Activated naive CD4-positive, alpha-beta T cell treated with Interleukin-2 at 50 U/mL for 16 hours (primary cell): ENCODE data around the gene INPP5A.
"Not testable (repeated sequence)": the region's sequence is repeated elsewhere in the genome, so short reads cannot be mapped to it uniquely, and the experiment has no call there.

Experiments used
- DNase-seq: peaks from one replicate; pipeline ENCODE4 v3.0.0-alpha.2; 2020

The INPP5A gene

DNA sequence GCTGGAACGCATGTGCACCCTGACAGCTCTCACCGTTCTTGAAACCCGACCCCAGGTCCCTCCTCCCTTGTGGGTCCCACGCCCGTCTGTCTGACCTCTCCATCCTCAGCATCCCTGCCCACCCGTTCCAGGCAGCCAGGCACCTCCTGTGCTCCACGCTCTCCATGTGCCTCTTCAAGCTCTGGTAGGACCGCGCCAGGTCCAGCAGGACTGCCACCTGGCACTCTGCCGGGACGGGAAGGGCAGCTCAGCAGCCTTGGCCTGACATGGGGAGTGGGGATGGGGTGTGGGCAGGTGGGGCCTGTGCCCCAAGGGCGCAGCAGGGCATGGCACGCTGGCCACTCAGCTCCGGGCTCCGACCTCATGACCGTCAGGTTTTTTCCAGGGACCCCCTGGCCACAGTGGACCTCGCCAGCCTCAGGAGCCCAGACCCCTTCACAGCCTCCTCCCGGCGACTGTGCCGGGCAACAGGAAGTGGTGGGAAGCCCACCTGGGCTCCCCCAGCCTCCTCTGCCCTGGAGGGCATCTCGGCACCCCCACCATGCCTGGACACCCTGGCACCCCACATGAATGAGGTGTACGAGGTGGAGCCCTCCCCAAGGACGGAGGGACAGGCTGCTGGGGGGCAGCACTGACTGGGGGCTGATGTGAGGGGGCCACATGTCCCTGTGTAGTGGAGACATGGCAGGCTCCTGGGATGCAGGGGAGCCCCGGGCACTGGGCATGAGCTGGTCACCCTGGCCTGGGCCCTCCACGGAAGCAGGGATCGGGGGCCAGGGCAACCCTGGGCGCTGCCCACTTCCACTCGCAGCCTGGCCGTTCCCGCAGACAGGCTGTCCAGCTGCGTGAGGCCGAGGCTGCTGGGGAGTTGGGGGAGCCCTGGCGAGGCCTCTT lies 273.5 kb downstream of the INPP5A start:
- DNase-seq: no peak

DNA sequence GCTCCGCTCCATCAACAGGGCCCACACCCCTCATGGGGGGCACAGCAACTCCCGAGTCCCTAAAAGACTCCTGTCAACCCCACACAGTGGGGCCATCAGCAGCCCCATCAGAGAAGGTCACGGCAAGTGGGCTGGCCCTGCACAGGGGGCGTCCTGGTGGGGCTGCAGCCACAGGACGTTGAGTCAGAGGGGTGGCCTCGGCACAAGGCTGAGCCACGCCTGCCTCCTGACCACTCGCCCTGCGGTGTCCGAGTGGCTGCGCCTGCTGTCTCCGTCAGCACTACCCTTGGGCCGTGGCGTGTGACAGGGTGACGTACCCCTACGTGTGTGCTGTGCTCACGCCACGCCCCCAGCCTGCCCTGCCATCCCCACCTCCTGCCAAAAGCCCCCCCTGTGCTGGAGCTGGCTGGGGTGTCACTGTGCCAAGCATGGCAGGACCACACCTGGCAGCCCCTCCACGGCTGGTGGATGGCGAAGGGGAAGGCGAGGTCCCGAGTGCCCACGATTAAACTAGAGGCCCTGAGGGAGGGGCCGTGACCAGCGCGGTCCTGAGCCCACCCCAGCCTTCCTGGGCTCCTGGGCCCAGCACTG lies 274.4 kb downstream of the INPP5A start:
- no peak for DNase-seq

DNA sequence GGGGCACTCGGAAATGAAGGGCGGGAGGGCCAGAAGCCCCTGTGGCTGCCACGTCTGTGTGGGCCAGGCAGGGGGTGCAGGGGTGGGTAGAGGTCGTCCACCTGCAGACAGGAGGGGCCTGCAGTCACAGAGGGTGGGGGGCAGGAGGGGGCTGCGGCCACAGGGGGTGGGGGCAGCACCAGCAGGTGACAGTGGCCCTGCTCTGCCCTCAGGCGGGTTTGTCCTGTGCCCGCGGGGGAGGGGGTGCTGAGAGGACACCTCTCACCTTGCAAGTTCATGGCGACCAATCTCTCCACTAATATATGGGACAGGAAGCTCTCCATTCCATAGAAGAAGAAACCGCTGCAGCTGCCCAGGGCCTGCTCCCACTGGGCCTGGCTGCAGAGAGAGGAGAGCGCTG lies 274.9 kb downstream of the INPP5A start:
- no peak for DNase-seq

DNA sequence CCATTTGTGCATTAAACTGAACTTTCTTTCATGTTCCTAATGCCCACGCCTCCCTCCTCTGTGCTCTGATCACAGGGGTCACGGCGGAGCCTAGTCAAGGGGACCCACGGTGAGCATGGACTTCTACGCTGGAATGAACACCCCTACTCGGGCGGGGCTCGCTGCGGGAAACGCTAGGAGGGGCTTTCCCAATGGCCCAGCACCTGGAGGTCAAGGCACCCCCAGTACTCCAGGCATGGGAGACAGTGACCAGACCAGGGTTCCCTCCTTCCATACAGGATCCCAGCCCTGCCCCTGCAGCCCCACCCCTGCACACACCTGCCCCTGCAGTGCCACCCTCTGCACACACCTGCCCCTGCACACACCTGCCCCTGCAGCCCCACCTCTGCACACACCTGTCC lies 275.4 kb downstream of the INPP5A start:
- no peak for DNase-seq

DNA sequence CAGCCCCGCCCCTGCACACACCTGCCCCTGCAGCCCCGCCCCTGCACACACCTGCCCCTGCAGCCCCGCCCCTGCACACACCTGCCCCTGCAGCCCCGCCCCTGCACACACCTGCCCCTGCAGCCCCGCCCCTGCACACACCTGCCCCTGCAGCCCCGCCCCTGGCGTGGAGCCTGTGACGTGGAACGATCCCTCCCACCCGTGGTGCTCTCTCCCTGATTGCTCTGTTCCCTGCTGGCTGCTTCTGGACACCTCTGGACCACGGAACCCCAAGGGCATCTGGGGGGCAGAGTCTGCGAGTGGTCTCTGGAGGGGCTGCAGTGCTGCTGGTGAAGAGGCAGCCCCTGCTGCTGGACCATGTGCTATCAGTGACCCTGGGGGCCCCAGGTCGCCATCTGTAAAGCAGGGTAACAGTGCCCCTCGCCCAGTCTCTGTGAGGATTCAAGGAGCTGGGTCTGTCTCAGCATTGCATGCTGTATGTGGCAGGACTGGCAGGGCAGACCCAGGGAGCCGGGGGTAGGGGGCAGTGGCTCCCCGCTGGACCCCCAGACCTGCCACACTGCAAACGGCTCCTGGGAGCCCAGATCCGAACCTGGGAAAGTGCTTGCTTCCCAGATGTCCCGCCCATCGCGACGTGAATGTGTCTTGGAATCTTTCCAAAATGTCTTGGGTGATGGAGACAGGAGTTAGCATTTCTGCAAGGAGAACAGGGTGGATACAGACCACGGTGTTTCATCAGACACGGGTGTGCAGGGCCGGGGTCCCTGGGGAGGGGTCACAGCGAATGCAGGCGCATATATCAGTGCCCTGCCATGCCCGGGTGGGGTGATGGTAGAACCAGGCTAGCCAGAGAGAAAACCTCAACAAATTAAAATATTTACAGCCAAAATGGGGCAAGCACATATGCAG lies 276.2 kb downstream of the INPP5A start:
- no peak for DNase-seq

DNA sequence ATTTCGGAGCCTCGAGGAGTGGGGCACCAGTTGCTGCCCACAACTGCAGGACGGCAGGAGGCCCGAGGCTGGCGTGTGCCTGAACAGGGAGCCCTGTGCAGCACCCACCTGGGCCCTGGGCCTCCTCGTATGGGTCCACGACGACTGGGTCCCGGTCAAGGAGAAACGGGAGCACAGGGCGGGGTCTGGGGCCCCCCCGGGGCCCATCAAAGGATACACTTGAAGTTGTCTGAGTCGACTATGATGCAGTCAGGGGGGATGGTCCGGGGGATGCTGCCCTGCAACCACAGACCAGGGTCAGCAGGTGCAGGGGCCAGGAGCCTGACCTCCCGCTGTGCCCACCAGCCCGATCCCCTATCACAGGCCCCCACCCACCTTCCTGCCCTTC lies 276.9 kb downstream of the INPP5A start:
- no peak for DNase-seq

DNA sequence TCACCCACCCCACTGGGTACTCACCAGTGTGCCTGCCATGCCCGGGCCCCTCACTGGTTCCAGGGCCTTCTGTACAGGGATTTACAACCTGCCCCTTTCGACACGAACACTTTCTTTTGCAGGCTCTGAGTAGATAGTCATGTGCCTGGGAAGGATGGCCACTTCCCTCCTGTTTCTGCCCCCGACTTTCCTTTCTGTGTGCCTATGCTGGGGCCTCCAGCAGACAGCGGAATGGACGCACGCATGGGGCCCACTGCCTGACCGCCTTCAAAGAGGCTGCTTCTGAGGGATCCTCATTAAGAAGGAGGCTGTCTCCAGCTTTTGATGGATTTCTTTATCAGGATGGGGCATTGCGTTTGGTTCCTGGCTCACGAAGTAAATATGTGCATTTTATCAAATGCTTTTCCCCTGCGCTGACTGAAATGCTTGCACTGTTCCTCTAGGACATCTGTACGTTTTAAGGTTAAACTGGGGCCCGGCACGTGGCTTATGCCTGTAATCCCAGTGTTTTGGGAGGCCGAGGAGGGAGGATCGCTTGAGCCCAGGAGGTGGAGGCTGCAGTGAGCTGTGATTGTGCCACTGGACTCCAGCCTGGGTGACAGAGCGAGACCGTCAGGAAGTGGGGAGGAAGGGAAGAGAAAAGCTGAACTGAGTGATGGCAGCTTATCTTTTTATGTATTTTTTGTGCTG lies 277.7 kb downstream of the INPP5A start:
- no peak for DNase-seq

DNA sequence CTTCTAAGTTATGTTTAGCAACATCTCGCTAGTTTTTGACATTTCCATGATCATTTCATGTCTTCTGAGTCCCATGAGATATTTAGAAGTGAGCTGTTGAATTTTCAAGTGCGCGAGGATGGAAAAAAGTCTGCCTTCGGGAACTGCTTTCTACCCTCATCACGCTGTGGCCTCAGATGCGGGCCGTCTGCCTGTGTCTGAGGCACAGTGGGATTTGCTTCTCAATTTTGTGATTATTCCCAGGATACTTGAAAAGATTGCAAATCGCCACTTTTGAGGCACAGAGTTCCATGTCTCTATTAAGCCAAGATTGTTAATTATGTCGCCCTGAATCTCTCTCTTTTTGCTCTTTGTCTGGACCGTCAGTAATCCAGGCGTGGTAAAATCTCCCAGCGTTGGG lies 279.1 kb downstream of the INPP5A start:
- no peak for DNase-seq

DNA sequence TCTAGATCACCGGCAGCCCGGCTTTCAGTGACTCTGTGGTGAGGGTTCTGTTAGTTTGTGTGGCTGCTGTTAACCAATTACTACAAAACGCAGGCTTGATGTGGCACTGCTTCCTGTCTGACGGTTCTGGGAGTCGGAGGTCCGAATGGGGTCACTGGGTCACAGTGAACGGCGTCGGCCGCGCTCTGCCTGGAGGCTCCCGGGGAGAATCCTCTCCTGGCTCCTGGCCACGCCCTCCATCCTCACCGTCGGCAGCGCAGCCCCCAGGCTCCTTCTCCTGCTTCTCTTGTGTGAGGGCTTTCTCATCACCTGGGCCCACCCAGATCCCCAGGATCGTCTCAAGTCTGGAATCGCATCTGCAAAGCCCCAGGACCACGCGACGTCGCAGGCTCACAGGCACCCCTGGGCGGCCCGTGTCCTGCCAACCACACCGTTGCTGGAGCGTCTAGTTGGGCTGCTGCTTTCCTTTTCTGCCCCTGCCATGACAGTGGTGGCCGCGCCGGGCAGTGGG lies 280.2 kb downstream of the INPP5A start:
- no peak for DNase-seq

DNA sequence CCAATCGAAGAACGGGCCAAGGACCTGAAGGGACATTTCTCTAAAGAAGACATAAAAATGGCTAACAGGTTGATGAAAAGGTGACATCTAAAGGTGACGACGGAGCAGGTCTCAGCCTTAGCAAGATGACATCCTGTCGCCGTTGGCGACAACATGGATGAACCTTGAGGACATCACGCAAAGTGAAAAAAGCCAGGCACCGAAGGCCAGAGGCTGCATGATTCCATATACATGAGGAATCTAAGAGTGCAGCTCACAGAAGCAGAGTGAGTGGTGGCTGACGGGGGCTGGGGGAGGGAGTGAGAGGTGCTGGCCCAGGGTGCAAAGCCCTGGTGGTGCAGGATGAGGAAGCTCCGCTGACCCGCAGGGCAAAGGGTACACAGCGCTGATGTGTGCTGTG lies 282.5 kb downstream of the INPP5A start:
- no peak for DNase-seq

DNA sequence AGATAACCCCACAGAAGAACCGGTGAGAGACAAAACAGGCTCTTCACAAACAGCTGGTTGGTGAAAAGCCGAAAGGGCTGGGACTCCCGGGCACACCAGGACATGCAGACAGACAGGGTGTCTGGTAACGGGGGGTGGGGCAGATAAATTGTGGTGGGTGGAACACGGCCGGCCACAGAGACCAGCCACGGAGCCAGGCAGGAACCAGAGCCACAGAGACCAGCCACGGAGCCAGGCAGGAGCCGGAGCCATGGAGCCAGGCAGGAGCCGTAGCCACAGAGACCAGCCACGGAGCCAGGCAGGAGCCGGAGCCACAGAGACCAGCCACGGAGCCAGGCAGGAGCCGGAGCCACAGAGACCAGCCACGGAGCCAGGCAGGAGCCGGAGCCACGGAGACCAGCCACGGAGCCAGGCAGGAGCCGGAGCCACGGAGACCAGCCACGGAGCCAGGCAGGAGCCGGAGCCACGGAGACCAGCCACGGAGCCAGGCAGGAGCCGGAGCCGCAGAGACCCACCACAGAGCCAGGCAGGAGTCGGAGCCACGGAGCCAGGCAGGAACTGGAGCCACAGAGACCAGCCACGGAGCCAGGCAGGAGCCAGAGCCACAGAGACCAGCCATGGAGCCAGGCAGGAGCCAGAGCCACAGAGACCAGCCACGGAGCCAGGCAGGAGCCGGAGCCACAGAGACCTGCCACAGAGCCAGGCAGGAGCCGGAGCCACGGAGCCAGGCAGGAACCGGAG lies 288.4 kb downstream of the INPP5A start:
- not testable (repeated sequence) for DNase-seq

DNA sequence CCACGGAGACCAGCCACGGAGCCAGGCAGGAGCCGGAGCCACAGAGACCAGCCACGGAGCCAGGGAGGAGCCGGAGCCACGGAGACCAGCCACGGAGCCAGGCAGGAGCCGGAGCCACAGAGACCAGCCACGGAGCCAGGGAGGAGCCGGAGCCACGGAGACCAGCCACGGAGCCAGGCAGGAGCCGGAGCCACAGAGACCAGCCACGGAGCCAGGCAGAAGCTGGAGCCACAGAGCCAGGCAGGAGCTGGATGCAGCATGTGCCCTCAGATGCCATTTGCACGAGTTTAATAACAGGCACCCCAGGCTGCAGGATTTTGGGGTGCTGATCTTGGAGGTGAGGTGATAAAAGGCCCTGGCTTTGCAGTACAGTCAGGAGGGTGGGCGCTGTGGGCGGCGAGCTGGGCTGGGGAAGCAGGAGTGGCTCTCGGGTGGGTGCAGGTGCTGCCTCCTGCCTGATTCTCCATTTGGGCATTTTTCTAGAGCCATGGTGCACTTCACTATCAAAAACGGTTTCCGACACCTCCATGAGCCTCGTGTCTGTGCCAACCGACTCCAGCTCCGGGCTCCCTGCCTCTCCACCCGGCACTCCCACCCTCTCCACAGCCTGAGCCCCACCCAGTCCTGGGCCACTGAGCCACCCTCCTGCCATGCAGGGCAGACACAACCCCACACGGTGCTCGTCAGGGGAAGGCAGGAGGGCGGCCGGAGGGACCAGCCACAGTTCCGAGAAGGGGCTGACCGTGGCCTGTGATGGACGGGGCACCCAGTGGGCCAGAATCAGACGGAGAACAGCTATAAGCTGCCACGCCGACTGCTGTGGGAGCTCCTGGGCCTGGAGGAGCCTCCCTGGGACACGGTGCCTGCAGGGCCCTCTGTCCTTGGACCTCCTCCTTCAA lies 289.2 kb downstream of the INPP5A start:
- no peak for DNase-seq

DNA sequence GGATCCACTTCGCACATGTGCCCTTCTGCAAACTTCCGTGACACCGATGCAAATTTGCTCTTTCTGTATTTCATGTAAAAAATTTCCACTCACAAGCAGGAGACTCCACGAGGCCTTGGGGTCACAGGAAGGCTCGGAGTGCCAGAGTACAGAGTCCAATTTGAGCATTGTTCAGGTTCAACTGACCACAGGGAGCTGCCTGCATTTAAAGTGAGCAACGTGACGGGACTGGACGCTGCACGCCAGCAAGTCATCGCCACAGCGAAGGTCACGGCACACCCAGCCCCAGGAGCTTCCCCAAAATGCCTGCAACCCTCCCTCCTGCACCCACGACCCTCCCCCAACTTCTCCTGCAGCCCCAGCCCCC lies 289.8 kb downstream of the INPP5A start:
- no peak for DNase-seq

DNA sequence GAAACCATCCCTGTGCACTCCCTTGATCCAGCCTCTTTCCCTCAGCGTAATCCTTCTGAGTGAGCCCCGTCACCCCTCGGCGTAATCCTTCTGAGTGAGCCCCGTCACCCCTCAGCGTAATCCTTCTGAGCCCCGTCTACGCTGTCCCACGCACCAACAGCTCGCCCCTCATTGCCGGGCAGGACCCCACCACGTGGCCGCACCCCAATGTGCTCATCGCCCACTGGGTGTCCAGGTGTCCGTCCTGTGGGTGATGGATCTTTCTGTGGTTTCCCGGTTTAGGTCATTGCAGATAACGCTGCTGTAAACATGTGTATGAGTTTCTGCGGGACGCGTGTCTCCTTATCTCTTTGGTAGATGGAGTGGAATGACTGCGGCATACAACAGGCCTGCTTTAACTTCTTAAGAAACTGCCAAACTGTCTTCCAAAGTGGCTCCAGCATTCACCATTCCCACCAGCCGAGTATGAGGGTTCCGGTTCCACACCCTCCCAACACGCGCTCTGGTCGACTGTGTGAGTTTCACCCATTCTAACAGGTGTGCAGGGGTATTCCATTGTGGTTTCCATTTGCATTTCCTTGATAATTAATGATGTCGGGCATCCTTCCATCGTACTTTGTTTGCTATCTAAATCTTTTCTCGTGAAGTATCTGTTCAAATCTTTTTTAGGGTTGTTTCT lies 290.4 kb downstream of the INPP5A start:
- DNase-seq: no peak

DNA sequence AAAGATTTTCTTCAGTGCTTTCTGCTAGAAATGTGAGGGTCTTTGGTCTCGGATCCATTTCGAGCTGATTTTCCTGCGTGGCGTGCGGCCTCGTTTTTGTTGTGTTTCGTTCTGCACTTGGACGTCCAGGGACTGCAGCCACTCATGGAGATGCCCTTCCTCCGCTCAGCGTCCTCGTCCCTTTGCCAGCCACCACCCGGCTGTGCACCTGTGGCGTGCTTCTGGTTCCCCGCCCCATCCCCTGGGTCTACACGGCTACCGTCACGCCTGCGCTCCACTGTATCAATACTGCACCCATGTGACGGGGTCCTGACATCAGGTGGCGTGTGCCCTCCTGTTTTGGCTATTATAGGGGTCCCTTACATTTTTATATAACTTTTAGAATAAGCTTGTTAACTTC lies 291.1 kb downstream of the INPP5A start:
- DNase-seq: no peak

DNA sequence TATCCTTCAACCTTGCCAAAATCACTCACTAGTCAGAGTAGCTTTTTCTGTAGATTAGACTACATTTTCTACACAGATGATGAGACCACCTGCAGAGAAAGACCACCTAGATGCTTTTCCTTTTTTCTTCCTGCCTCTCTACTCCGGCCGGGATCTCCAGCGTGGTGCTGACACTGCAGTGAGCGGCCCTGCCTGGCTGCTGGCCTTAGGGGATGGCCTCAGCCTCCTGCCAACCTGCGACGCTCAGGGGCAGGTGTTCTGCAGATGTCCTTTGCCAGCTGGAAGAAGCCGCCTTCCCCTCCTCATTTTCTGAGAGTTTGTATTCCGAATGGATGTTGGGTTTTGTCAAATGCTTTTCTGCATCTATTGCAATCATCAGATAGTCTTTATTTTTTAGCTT lies 291.8 kb downstream of the INPP5A start:
- DNase-seq: no peak

DNA sequence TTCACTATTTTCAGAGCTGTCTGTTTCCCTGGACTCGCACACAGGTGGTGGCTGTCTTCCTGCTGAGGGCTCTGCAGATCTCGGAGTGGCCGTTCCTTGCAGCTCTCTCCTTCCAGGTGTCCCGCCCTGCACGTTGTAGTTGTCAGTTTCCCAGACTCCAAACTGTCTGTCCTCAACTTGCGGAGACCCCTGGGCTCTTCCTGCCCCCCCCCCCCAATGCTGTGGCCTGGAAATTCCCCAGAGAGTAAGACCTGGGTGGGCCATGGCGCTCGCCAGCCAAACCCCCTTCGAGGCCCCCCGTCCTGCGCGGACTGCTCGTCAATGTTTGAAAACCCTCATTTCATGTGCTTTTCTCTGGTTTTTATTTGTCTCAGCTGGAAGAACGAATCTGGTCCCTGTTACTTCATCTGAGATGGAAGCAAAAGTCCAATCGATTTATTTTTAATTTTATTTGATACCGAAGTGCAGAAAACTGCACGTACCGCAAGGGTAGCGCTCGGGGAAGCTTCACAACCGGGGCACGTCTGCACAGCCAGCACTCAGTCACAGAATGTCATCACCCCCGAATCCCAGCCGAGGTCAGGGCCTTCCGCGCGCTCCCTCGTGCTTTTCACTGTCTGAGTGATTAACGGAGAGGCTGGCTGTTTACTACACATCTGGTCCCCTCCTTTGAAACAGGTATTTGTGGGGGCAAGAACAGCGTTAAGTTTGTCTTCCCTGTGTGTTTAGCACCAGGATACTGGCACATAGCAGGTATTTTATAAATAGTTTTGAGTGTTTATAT lies 294.8 kb downstream of the INPP5A start:
- DNase-seq: no peak
